ENCODE results near the gene ZBTB7C.

The ZBTB7C gene

GRCh38 chr18:48077291-48077690, 331.9 kb downstream of the ZBTB7C start:
- DNase-seq: no peak

- DNase-seq: no peak
These were observed 332.7 kb downstream of the ZBTB7C start for GRCh38 chr18:48076461-48076860.

DNA sequence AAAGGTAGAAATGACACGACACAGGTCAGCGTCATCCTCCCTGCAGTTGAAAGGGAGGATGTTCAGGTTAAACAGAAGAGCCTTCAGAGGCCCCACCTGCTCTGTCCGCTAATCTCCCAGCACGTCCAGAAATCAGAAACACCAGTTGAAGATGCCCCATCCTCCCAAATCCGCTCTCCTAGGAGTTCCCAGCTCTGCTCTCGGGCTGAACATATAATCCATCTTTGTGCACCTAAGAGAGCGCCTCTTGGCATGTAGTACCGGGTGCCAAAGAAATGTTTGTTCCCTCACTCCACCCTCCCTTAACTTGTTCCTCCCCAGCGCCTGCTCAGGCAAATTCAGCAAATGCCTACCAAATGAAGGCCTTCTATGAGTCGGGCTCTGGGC, 333.5 kb downstream of the ZBTB7C start:
- DNase-seq: no peak

- no peak for DNase-seq
These were observed 334.1 kb downstream of the ZBTB7C start for GRCh38 chr18:48074929-48075706.

DNA sequence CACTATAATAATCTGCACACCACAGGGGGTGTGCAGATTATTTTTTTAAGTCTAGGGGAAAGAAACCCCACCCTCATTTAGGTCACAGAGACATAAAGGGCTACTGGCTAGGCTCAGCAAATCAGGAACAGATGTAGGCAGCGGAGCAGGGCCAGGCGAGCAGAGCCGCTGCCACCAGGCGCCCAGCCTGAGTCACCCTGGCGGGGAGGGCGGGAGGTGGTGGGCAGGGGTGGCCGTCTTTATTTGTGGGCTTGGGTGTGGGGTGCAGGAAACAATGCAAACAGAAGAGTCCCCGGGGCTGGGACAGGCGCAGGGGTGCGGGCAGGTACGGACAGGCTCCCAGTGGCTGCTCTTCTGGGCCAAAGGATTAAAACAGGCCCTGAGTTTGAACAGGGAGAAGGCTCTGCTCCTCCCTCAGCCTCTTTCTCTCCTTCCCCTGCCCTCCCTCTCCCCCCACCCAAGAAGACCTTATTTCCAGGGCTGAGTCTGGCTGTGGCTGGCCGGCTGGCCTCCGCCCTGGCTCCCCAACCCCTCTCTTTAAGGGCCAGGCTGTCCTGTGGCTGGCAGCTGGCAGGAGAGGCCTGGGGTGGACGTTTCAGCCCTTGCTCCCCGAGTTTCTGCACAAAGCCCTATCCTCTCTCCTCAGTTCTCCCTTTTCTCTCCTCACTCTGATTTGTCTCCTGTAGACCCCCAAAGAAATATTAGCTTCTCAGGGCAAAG, 335.8 kb downstream of the ZBTB7C start:
- DNase-seq: no peak

DNA sequence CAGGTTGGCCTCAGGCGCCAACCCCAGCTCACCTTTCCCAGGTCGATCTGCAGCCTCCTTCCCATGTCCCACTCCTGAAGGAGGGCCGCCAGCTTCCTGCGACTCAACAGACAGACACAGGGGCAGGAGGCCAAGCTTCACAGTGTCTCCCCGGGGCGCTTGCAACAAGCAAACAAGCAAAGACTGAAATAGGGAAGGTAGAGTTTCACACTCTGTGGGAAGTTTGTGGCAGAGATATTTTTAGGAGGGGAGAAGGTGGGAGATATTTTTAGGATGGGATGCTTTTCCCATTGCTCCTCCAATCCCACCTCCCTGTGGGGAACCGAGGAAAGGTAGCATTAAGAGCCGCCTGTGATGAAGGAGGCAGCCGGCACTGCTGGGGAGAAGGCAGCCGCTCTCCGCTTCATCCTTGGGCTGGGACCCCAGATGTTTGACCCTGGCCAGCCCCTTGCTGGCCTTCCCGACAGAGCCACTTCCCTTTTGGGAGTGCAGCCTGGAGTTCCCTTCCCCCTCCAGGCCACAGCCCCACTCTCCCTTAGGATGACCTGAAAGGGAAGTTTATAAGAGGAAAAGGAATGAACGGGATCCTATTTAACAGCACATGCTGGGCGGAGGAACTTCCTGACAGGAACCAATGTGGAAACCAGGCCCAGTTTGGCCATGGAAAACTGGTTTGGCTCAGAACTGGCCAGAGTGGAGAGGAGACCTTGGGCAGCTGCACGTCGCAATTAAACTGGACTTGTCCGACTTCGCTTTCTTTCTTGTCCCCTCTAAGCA, 336.6 kb downstream of the ZBTB7C start:
- DNase-seq: no peak

DNA sequence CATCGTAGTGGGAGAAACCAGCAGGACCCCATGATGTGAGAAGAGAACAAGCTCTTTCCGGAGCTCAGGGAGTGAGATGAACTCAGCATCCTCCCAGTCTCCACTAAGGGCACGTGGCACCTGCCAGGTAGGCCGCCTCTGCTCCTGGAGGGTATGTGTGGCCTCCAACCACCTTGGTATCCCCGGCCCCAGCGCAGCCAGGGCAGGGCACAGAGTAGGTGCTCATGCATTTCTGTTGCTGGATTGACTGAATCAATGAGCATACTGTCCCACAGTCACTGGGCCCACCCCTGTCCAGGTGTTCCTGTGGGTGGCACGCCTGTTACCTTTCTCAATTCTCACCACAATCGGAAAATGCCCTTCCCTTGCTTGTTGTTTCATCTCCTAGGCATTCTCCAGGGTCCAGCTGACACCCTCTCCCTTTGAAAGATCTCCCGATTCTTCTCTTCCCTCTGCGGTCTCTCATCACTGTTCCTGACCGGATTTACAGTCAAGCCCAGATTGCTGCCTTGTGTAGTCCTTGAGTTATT, 340.2 kb downstream of the ZBTB7C start:
- DNase-seq: no peak

DNA sequence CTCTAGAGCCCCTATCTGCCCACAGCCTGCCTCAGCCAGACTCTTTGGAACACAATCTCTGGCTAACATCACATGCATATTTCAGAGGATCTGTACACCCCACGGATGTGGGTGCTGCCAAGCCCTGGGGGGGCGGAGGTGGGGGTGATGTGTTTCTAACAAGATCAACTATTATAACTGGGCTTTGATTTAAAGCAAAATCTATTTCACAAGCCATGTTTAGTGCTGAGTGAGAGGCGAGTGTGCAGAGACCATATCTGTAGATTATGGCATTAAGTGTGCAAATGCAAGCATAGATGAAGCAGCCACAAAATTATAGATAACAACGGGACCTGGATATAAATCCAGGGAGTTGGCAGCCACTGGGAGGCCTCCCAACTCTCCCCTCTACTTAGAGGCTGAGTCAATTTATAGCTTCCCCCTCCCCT, 342.9 kb downstream of the ZBTB7C start:
- no peak for DNase-seq

DNA sequence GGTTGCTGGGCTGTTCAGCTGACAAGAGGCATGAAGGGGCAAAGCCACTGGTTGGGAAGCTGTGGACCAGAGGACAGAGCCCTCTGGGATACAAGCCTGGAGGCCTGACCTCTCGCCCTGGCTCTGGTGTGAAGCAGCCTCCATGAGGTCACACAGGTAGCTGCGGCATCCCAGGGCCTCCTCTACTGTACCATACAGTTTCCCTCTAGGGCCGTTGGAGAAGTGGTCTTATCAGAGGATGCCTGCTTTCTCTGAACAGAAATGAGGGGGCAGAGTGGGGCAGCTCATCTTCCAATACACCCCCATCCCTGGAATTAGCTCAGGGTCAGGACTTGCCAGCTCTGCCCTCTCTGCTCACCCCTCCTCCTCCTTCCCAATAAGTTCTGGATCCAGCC, 343.6 kb downstream of the ZBTB7C start:
- no peak for DNase-seq

DNA sequence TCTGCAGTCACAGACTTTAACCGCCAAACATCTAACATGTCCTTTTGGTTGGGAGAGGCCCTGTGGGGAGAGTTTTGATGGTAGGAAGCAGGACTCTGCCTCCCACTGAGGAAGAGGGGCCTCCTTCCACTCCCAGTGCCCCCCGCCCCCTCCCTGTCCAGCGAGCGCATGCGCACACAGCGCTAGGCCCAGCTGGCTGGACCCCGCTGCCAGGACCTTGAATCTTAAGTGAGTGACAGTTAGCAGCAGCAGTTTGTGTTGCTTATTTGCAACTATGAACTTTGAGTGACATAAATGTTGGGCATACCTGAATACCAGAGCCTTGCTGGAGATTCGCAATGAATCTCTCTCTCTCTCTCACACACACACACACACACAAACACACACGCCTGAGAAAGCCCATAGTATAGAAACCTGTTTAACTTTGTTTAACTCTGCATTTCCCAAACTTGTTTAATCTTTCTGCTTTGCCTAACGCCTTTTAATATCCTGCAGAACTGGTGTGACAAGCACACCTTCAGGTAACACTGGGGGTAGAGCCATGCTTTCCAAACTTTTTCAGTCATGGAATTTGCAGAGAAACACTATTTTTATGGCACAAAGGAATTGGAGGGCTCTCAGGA, 344.1 kb downstream of the ZBTB7C start:
- no peak for DNase-seq

DNA sequence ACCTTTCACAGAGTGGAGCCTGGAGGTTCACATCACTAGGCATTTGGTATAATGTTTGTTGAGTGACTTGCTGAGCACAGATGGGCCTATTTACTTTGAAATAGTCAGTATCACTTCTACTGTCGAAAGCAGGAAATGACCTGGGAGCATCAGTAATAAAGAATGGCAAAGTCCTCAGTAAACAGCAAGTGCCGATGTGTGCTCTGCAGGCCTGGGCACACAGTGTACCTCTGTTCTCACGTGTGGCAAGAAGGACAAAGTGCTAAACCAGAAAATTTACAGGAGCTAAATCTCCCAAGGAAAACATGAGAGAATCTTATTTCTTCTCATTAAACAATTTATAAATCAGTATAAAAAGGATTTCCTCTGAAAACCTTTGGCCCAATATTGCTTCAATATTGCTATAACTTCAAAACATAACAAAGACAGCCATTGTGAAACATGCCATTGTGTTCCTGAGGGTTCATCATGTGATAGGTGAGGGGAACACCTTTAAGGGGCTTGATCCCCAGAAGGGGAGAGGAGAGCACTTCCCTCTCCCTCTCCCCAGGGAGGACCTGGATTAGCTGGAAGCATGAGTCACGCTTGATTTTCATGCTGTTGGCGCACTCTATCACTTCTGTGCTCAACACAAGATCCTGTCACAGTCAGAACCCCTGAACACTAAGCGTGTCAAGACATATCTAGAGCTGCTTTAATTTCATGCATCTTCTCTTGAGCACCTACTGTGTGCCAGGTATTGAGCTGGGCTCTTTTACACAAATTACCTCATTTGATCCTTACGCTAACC, 347.2 kb downstream of the ZBTB7C start:
- no peak for DNase-seq

DNA sequence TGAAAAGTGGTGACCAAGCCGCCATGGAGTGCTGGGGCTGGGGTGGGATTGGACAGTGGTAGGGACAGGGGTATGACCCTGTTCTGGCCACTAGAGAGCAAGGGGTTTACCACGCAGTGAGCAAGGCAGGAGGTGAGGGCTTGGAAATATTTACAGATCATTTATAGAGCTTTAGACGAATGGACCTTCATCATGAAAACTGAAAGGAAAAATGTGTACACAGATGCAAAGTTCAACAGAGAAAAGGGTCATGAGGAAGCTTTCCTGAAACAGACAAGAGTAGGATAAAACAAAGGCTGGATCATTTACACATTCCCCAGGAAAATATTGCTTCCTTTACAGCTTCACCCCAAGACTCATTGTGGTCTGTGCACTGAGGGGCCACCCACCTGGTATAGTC, 348.2 kb downstream of the ZBTB7C start:
- DNase-seq: no peak

GRCh38 chr18:48060346-48060745, 348.8 kb downstream of the ZBTB7C start:
- DNase-seq: no peak

GRCh38 chr18:48059455-48060010, 349.6 kb downstream of the ZBTB7C start:
- no peak for DNase-seq

DNA sequence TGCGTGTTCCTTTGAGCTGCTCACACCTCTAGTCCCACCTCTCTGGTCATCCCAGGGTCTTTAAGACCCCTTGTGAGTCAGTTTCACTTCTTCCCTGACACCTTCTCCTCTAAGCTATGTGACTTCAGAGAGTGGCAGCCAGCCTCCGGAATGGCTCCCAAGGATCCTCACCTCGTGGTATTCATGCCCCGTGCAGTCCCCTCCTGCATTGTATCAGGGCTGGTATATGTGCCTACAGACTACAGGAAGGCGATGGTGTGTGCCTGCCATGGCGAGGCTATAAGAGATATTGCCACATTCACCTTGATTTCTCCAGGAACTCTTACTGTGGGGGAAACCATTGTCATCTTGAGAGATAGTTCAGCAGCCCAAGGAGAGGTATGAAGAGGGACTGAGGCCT, 350.7 kb downstream of the ZBTB7C start:
- DNase-seq: no peak

DNA sequence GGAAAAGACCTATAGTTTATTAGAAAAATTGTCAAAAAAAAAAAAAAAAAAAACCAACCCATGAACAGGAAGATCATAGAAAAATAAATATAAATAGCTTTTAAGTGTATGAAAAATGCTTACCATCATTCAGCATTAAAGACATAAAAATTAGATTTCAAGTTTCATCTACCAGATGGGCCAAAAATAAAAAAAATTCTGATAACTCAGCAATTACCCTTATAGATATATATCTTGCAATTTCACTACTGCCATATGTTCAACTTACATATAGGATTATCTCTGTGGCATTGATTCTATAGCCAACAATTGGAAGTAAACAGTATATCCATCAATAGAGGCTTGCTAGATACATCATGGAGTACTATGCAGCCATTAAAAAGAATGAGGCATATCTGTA, 352.2 kb downstream of the ZBTB7C start:
- DNase-seq: no peak

DNA sequence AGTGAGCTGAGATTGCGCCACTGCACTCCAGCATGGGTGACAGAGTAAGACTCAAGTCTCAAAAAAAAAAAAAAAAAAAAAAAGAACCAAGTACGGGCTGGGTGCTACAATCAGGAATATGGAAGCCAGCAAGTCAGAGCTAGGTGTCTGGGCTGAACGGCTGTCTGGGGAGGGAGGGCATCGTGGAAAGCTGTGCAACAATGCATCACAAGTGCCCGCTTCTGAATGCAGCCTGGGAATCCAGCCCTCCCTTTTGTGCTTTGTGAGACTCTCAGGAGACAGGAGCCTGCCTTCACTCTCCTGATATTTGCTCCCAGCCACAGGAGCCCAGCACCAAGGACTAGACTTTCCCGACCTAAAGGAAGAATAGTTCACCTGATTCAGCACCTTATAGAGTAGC, 353.8 kb downstream of the ZBTB7C start:
- no peak for DNase-seq

- DNase-seq: no peak
These were observed 355.0 kb downstream of the ZBTB7C start for GRCh38 chr18:48053881-48054816.

GRCh38 chr18:48052842-48053241, 356.3 kb downstream of the ZBTB7C start:
- DNase-seq: no peak

DNA sequence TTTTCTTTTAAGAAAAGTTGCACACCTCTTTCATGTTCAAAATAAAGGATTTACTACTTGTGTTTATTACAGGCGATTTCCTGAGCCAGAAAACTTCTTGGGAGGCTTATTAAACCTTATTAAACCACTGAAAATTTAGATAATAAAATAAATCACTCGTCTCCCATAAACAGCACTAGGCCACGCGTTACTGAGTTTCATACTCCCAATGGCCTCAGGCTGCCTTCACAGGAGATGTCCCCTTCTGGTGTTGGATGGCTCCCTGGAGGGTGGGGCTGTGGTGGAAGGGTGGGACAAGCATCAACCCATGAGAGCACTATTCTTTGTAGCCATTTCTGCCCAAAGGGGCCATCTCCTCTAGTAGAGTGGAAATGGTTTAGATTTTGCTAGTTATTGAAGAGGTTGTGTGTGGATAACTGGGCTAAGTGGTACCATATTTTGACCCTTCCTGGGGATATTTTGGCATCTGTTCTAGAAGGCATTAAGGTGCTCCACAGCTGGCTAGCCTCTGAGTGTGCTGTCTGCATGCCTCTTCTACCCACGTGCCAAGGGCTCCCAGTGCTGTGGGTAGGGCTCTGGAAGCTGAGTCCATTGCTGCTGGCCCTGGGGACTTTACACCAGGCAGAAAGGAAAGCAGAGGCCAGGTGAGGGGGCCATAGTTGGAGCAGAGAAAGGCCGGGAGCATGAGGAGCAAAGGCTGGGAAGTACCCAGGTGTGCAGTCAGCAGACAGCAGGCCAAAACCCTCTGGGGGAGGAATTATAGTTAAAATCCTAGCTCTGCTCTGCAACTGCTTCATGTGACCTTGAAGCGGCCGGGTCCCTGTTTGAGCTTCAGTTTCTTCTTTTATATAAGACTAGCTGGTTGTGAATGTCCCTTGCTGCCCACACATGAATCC, 357.0 kb downstream of the ZBTB7C start:
- no peak for DNase-seq
